HG03354 (cell line): ENCODE results near the gene OR2A5.
"Not testable (repeated sequence)": the region's sequence is repeated elsewhere in the genome, so short reads cannot be mapped to it uniquely, and the experiment has no call there.

ENCODE experiments used
- ATAC-seq: cut with Tn5 transposase; IDR thresholded peaks from one replicate; pipeline ENCODE4 v1.9.1; 2021; ENCODE audit warnings: mild to moderate bottlenecking; ENCODE audit not compliant: unreplicated experiment, poor library complexity, severe bottlenecking

OR2A5 gene

GRCh38 chr7:144032516-144032915 is 16.2 kb upstream of the OR2A5 start:
- no peak for ATAC-seq

- no peak for ATAC-seq
These were observed 15.6 kb upstream of the OR2A5 start for GRCh38 chr7:144032985-144033709.

GRCh38 chr7:144035385-144035784 is 13.4 kb upstream of the OR2A5 start:
- ATAC-seq, result no peak

GRCh38 chr7:144036302-144036885 is 12.4 kb upstream of the OR2A5 start:
- ATAC-seq, result no peak

- no peak for ATAC-seq
These were observed 11.2 kb upstream of the OR2A5 start for GRCh38 chr7:144037414-144038035.

GRCh38 chr7:144038887-144039286 is 9.9 kb upstream of the OR2A5 start:
- no peak for ATAC-seq

GRCh38 chr7:144049491-144049890 is 743 bp downstream of the OR2A5 start:
- ATAC-seq, result no peak

- no peak for ATAC-seq
These were observed 1.3 kb downstream of the OR2A5 start for GRCh38 chr7:144050093-144050492.

- ATAC-seq, result not testable (repeated sequence)
These were observed 2.1 kb downstream of the OR2A5 start for GRCh38 chr7:144050884-144051283.

- ATAC-seq, result no peak
These were observed 9.2 kb downstream of the OR2A5 start for GRCh38 chr7:144057954-144058353.

GRCh38 chr7:144063710-144064109 is 15.0 kb downstream of the OR2A5 start:
- no peak for ATAC-seq

- no peak for ATAC-seq
These were observed 20.8 kb downstream of the OR2A5 start, which contains the start of gene OR2A25 for GRCh38 chr7:144069511-144069910. TSS of gene OR2A25 (plus strand) at chr7:144069811. CDS start at chr7:144074220, 4,409 bp downstream.

- no peak for ATAC-seq
These were observed 21.2 kb downstream of the OR2A5 start for GRCh38 chr7:144069953-144070352.

GRCh38 chr7:144074374-144074773 is 25.6 kb downstream of the OR2A5 start:
- no peak for ATAC-seq

GRCh38 chr7:144085978-144086377 is 37.2 kb downstream of the OR2A5 start, which contains the start of gene OR2A12:
TSS of gene OR2A12 (plus strand) at chr7:144086278. CDS start at chr7:144095108, 8,830 bp downstream.
- ATAC-seq, result no peak

GRCh38 chr7:144086730-144087129 is 38.0 kb downstream of the OR2A5 start:
- no peak for ATAC-seq

GRCh38 chr7:144087230-144087629 is 38.5 kb downstream of the OR2A5 start:
- no peak for ATAC-seq

- ATAC-seq, result no peak
These were observed 41.9 kb downstream of the OR2A5 start for GRCh38 chr7:144090667-144091066.

GRCh38 chr7:144098776-144099175 is 50.0 kb downstream of the OR2A5 start:
- no peak for ATAC-seq

GRCh38 chr7:144100607-144101006 is 51.9 kb downstream of the OR2A5 start:
- no peak for ATAC-seq

- ATAC-seq, result no peak
These were observed 53.3 kb downstream of the OR2A5 start for GRCh38 chr7:144102041-144102440.
